Measurements from ENCODE around the gene ADD2. TPM values are rescaled to one million over a fixed set of nuclear protein-coding genes. Genes with fewer than 3 reads are reported as not detected.
A peak's percentile ranks its signal among the peaks of the same experiment; 100 is the strongest.
"Not testable (repeated sequence)": the region's sequence is repeated elsewhere in the genome, so short reads cannot be mapped to it uniquely, and the experiment has no call there.

Gene ADD2
- total RNA-seq, 1 donor from 2014 or later = 1.1 TPM

DNA sequence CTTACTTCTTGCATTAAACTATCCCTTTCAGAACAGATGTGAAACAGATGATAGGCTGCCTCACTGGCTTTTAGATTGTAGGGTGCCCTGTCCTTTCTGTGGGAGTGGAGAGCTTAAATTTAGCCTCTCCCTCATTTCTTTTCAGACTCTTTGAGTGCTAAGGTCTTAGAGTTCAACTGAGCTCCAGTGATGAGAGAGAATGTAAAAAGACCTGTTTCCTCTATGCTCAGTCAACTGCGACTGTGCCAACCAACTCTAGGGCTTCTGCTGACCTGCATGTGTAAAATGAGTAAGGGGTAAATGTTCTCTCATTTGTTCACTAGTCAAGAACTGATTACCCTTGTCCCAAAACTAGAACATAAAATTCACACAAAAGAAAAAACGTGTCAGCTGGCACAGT is 109.5 kb downstream of the ADD2 start:
- no peaks in the 10 kb centered on the region for H3K9me3 Mint-ChIP-seq (ENCODE audit: low read depth)
- no peak for DNase-seq (ENCODE audit: low spot score, unreplicated experiment)

GRCh38 chr2:70657246-70657645 is 110.8 kb downstream of the ADD2 start:
- H3K27me3 Mint-ChIP-seq = peaks cover 66% of the 10 kb centered on the region
- H3K36me3 Mint-ChIP-seq (ENCODE audit: insufficient read depth) = no peaks in the 10 kb centered on the region
- no peak overlapping the region for H3K27ac Mint-ChIP-seq
- no peaks in the 10 kb centered on the region for H3K9me3 Mint-ChIP-seq (ENCODE audit: low read depth)
- no peak overlapping the region for H3K4me3 Mint-ChIP-seq (ENCODE audit: low read depth)
- DNase-seq (ENCODE audit: low spot score, unreplicated experiment) = no peak
- peaks cover 8% of the 10 kb centered on the region for H3K4me1 Mint-ChIP-seq (ENCODE audit: low read depth)
- TF ChIP-seq, protein P1, sequence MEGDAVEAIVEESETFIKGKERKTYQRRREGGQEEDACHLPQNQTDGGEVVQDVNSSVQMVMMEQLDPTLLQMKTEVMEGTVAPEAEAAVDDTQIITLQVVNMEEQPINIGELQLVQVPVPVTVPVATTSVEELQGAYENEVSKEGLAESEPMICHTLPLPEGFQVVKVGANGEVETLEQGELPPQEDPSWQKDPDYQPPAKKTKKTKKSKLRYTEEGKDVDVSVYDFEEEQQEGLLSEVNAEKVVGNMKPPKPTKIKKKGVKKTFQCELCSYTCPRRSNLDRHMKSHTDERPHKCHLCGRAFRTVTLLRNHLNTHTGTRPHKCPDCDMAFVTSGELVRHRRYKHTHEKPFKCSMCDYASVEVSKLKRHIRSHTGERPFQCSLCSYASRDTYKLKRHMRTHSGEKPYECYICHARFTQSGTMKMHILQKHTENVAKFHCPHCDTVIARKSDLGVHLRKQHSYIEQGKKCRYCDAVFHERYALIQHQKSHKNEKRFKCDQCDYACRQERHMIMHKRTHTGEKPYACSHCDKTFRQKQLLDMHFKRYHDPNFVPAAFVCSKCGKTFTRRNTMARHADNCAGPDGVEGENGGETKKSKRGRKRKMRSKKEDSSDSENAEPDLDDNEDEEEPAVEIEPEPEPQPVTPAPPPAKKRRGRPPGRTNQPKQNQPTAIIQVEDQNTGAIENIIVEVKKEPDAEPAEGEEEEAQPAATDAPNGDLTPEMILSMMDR (IDR thresholded peaks at IDR 0.05; ENCODE audit: unreplicated experiment) = no peak

More for the DNA sequence above, 109.5 kb downstream of the ADD2 start:
- no peak overlapping the region for H3K4me3 Mint-ChIP-seq (ENCODE audit: low read depth)
- no peak overlapping the region for H3K27ac Mint-ChIP-seq
- peaks cover 57% of the 10 kb centered on the region for H3K27me3 Mint-ChIP-seq
- H3K4me1 Mint-ChIP-seq (ENCODE audit: low read depth) = peaks cover 8% of the 10 kb centered on the region
- no peaks in the 10 kb centered on the region for H3K36me3 Mint-ChIP-seq (ENCODE audit: insufficient read depth)
- TF ChIP-seq, protein P1 (IDR thresholded peaks at IDR 0.05; ENCODE audit: unreplicated experiment) = no peak

GRCh38 chr2:70656421-70657010 is 111.5 kb downstream of the ADD2 start:
- peaks cover 73% of the 10 kb centered on the region for H3K27me3 Mint-ChIP-seq
- no peaks in the 10 kb centered on the region for H3K36me3 Mint-ChIP-seq (ENCODE audit: insufficient read depth)
- peaks cover 8% of the 10 kb centered on the region for H3K4me1 Mint-ChIP-seq (ENCODE audit: low read depth)
- no peak overlapping the region for H3K4me3 Mint-ChIP-seq (ENCODE audit: low read depth)
- no peak overlapping the region for H3K27ac Mint-ChIP-seq
- DNase-seq (ENCODE audit: low spot score, unreplicated experiment) = no peak
- H3K9me3 Mint-ChIP-seq (ENCODE audit: low read depth) = no peaks in the 10 kb centered on the region
- TF ChIP-seq, protein P1 (IDR thresholded peaks at IDR 0.05; ENCODE audit: unreplicated experiment) = no peak

DNA sequence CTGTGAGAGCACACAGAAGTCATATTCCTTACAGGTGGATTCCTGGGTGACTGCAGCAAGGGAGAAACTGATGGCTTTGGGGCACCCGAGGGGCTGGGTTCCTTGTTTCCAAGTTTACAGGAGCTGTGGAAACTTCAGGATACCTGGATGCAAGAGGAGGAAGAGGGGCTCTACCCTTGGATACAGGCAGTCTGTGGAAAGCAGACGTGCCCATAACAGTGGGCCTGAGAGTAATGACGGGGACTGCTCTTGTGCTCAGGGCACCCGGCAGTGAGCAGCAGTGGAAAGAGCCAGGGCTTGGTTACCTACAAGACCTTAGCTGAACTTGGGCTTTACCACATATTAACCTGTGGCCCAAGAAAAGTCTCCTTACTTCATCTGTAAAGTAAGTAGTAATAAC is 112.2 kb downstream of the ADD2 start:
- Mint-ChIP-seq H3K9me3 (ENCODE audit: low read depth) (no peaks in the 10 kb centered on the region), H3K36me3 (ENCODE audit: insufficient read depth) (no peaks in the 10 kb centered on the region), H3K4me1 (ENCODE audit: low read depth) (peaks cover 8% of the 10 kb centered on the region), H3K4me3 (ENCODE audit: low read depth) (no peak overlapping the region), H3K27ac (no peak overlapping the region), H3K27me3 (peaks cover 78% of the 10 kb centered on the region)
- DNase-seq (ENCODE audit: low spot score, unreplicated experiment) = no peak
- TF ChIP-seq, protein P1 (IDR thresholded peaks at IDR 0.05; ENCODE audit: unreplicated experiment) = no peak

DNA sequence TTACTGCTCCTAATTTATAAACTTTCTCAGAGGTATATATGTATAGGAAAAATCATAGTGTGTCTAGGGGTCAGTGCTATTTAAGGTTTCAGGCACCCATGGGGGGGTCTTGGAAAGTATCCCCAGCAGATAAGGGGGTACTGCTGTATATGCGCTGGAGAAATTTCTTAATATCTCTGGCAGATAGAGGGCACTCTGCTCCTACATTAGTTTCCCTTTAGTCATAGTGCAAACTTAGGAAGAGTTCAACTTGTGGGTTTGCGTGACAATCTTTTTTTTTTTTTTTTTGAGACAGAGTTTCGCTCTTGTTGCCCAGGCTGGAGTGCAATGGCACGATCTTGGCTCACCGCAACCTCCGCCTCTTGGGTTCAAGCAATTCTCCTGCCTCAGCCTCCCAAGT is 112.8 kb downstream of the ADD2 start:
- H3K9me3 Mint-ChIP-seq (ENCODE audit: low read depth); H3K4me1 Mint-ChIP-seq (ENCODE audit: low read depth); H3K36me3 Mint-ChIP-seq (ENCODE audit: insufficient read depth); H3K27ac Mint-ChIP-seq; H3K4me3 Mint-ChIP-seq (ENCODE audit: low read depth); DNase-seq (ENCODE audit: low spot score, unreplicated experiment): not testable (repeated sequence)
- TF ChIP-seq, protein P1 (IDR thresholded peaks at IDR 0.05; ENCODE audit: unreplicated experiment) = peak; percentile 46
- peaks cover 77% of the 10 kb centered on the region for H3K27me3 Mint-ChIP-seq
